Gastroesophageal sphincter (tissue), 4 donors: ENCODE results near the gene RHEX. TPM values are rescaled to one million over a fixed set of nuclear protein-coding genes. Genes with fewer than 3 reads are reported as not detected.

ENCODE experiments used
- ATAC-seq: fragments of 150-250 bp; one replicate; pipeline ENCODE4 v1.9.1; 2016; ENCODE audit warnings: mild to moderate bottlenecking, moderate library complexity
- H3K27ac ChIP-seq, 4 donors: fragments of 200-600 bp; sonication (generic) in 3 of 4; 1 replicate in 3 of 4; 2 replicates in 1 of 4; pipeline ENCODE4 v1.5.1; 2016 to 2019
- H3K27me3 ChIP-seq: fragments of 200-600 bp; sonication (generic); one replicate; pipeline ENCODE4 v1.5.1; 2019
- H3K36me3 ChIP-seq, 2 donors: fragments of 200-600 bp; sonication (generic); one replicate each; pipeline ENCODE4 v1.5.1; 2019; ENCODE audit warnings: control low read depth in 1 of 2
- H3K4me1 ChIP-seq, 3 donors: fragments of 200-600 bp; sonication (generic); 1 replicate in 2 of 3; 2 replicates in 1 of 3; pipeline ENCODE4 v1.5.1; 2016 to 2019; ENCODE audit warnings: control low read depth in 2 of 3
- H3K4me3 ChIP-seq, 2 donors: fragments of 200-600 bp; sonication (generic); one replicate each; pipeline ENCODE4 v1.5.1; 2019; ENCODE audit warnings: mild to moderate bottlenecking in 1 of 2, moderate library complexity in 1 of 2
- H3K9me3 ChIP-seq, 3 donors: fragments of 200-600 bp; sonication (generic); one replicate each; pipeline ENCODE4 v1.5.1; 2017 to 2019; ENCODE audit warnings: control low read depth in 2 of 3
- CTCF ChIP-seq, 4 experiments: fragments of 200-600 bp in 2 of 4; fragments of 450-650 bp in 2 of 4; sonication (generic) in 1 of 4; IDR thresholded peaks; one replicate each; pipeline ENCODE4 v1.5.1; 2017 to 2019; ENCODE audit warnings: antibody characterized with exemption in 4 of 4, mild to moderate bottlenecking in 2 of 4, moderate library complexity in 2 of 4
- EP300 ChIP-seq: sonication (generic); formaldehyde crosslinking; IDR thresholded peaks from one replicate; pipeline ENCODE4 v1.6.1; 2017; ENCODE audit warnings: antibody characterized with exemption, mild to moderate bottlenecking
- POLR2A ChIP-seq, 2 donors: fragments of 450-650 bp; IDR thresholded peaks; one replicate each; pipeline ENCODE4 v1.6.1; 2017; ENCODE audit warnings: antibody characterized with exemption in 2 of 2, mild to moderate bottlenecking in 2 of 2, moderate library complexity in 1 of 2
- POLR2AphosphoS5 ChIP-seq: sonication (generic); formaldehyde crosslinking; IDR thresholded peaks from one replicate; pipeline ENCODE4 v1.6.1; 2017; ENCODE audit warnings: antibody characterized with exemption
- WGBS, 2 donors: methylation state at CpG; one replicate each; pipeline ENCODE4 v1.1.5; 2018; ENCODE audit warnings: low coverage in 1 of 2; 5-methylcytosine and 5-hydroxymethylcytosine counted together
- total RNA-seq, 4 donors: library from RNA; depleted of rRNA; stranded (reverse); fragments of >200 nt; gene quantifications; one replicate each; pipeline ENCODE4 v1.1.0, GENCODE V29; 2016

The RHEX gene
- total RNA-seq, 4 donors from 2014 or later = 3.5 to 6.8 (median 5.0) TPM

DNA sequence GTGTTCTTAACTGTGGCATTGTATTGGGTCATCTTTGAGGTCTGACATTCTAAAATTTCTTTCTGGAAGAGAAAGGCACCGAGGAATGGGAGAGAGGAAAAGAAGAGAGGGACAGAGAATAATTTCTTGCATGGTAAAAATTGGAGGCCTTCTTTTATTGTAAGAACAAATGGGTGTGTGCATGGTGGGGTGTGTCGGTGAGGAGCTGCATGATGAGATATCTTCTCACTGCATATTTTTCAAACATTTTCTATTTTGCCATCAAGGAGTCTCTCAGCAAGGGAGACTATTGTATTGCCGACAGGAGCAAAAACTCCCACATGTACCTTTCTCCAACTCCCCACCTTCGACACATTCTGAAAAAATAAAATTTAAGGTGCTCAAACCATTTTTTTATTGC, 22.8 kb upstream of the RHEX start:
- 60 to 77% methylated on average over 4 of the region's 4 CpGs for WGBS, 2 donors
- H3K9me3 ChIP-seq = peaks cover 0 to 6% (median 0%) of the 10 kb centered on the region in 3 donors

DNA sequence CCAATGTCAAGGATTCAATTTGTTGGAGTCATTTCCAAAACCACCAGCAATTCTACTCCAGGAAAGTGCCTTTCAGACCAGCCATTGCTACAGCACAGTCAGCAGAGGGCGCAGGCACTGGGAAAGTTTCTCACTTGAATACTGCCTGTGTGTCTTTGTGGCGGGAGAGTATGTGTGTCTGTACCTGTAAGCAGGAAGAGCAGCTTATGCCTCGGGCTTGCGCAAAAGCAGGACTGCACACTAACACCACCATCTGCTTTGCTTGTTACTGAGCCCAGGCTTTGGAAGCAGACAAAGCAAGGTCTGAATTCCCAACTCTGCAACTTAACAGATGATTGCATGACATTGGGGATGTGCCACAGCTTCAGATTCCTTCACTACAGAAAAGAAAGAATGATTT, 22.3 kb upstream of the RHEX start:
- no peak for ATAC-seq
- 11 to 18% methylated on average over 2 to 4 of the region's 4 CpGs for WGBS, 2 donors
- TF ChIP-seq POLR2A (IDR thresholded peaks at IDR 0.05) (no peak), EP300 (no peak), CTCF (IDR thresholded peaks at IDR 0.05) (peak; percentile 15 to 65 (median 48)), POLR2AphosphoS5 (no peak)
- H3K36me3 ChIP-seq = no peaks in the 10 kb centered on the region
- H3K4me3 ChIP-seq = no peak overlapping the region
- no peaks in the 10 kb centered on the region for H3K4me1 ChIP-seq
- no peak overlapping the region for H3K27ac ChIP-seq
- H3K27me3 ChIP-seq = peaks cover 40% of the 10 kb centered on the region
- peaks cover 0 to 6% (median 0%) of the 10 kb centered on the region in 3 donors for H3K9me3 ChIP-seq

More for the DNA sequence above, 22.8 kb upstream of the RHEX start:
- Histone ChIP-seq H3K4me3 (no peak overlapping the region), H3K27me3 (peaks cover 40% of the 10 kb centered on the region), H3K4me1 (no peaks in the 10 kb centered on the region), H3K27ac (no peak overlapping the region), H3K36me3 (no peaks in the 10 kb centered on the region)
- TF ChIP-seq EP300 (no peak), CTCF (IDR thresholded peaks at IDR 0.05) (no peak), POLR2AphosphoS5 (no peak), POLR2A (IDR thresholded peaks at IDR 0.05) (no peak)
- no peak for ATAC-seq

- no peak for ATAC-seq
- TF ChIP-seq EP300 = no peak
- Histone ChIP-seq H3K27me3 (peaks cover 47% of the 10 kb centered on the region), H3K4me3 (no peak overlapping the region), H3K4me1 (no peaks in the 10 kb centered on the region), H3K9me3 (no peaks in the 10 kb centered on the region), H3K27ac (no peak overlapping the region), H3K36me3 (no peaks in the 10 kb centered on the region)
- 76 to 84% methylated on average over 5 of the region's 5 CpGs for WGBS, 2 donors
Measured at GRCh38 chr1:206032380-206033140, 20.4 kb upstream of the RHEX start.

DNA sequence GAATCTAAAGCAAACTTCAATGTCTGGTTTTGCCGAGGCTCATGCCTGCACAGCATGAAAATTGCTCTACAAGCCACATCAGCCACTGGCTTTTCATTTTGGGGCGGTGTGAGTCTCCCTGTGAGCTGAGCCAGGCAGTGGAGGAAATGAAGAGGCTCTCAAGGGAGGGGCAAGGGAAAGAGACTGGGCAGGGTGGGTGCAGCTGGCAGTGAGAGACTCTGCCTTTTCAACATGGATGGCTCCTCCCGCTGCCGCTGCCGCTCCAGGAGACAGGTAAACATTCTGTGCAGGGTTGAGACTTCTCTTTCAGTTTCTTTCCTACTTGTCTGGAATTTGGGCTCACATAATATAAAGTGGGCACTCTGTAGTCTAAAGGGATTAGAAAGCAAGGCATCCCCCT, 17.9 kb upstream of the RHEX start:
- ATAC-seq = no peak
- Histone ChIP-seq H3K4me3 (no peak overlapping the region), H3K27me3 (peaks cover 35% of the 10 kb centered on the region), H3K36me3 (no peaks in the 10 kb centered on the region), H3K4me1 (no peaks in the 10 kb centered on the region), H3K27ac (no peak overlapping the region), H3K9me3 (no peaks in the 10 kb centered on the region)
- whole genome bisulfite sequencing, 2 donors = 57 to 72% methylated on average over 5 of the region's 5 CpGs
- TF ChIP-seq POLR2A (IDR thresholded peaks at IDR 0.05) (no peak), CTCF (IDR thresholded peaks at IDR 0.05) (no peak), EP300 (no peak), POLR2AphosphoS5 (no peak)

GRCh38 chr1:206036663-206037455, 16.1 kb upstream of the RHEX start:
- no peak for ATAC-seq
- H3K36me3 ChIP-seq = no peaks in the 10 kb centered on the region
- H3K9me3 ChIP-seq = no peaks in the 10 kb centered on the region
- TF ChIP-seq CTCF (IDR thresholded peaks at IDR 0.05) = no peak
- TF ChIP-seq POLR2A (IDR thresholded peaks at IDR 0.05) = no peak
- TF ChIP-seq POLR2AphosphoS5 = no peak
- TF ChIP-seq EP300 = no peak
- no peak overlapping the region for H3K4me3 ChIP-seq
- no peak overlapping the region for H3K27ac ChIP-seq
- H3K27me3 ChIP-seq = peaks cover 44% of the 10 kb centered on the region
- 23 to 33% methylated on average over 2 of the region's 2 CpGs for WGBS, 2 donors
- no peaks in the 10 kb centered on the region for H3K4me1 ChIP-seq
